Cardiac septum (tissue), 1 donor: ENCODE measurements around the gene CEACAM6. TPM values are rescaled to one million over a fixed set of nuclear protein-coding genes. Genes with fewer than 3 reads are reported as not detected.

Source experiments
- total RNA-seq: library from RNA; stranded (reverse); fragmentation: NEBNext Ultra II Directional; extraction: Animal tissue kit (Norgen Biotek cat#: 25700); gene quantifications from one replicate; pipeline ENCODE4 v1.2.1, GENCODE V29; 2021
- donor health status: DM: no; HTN: no; CAD: no.

CEACAM6 gene
- total RNA-seq, 1 donor from 2014 or later = 0.16 TPM

Other genes starting within 250 kb of the CEACAM6 start
- 0.27 TPM for gene CEACAM21, start 179.4 kb upstream of the CEACAM6 start, total RNA-seq
- gene CEACAM4, start 128.5 kb upstream of the CEACAM6 start, total RNA-seq = 0.51 TPM
- gene CEACAM7, start 67.3 kb upstream of the CEACAM6 start, total RNA-seq = not detected
- gene CEACAM5, start 46.9 kb upstream of the CEACAM6 start, total RNA-seq = 0.19 TPM
- gene CEACAM3, start 41.1 kb downstream of the CEACAM6 start, total RNA-seq = 0.97 TPM
- not detected for gene LYPD4, start 89.2 kb downstream of the CEACAM6 start, total RNA-seq
- not detected for gene DMRTC2, start 89.5 kb downstream of the CEACAM6 start, total RNA-seq
- gene RPS19, start 104.7 kb downstream of the CEACAM6 start, total RNA-seq = 548 TPM
- gene CD79A, start 121.7 kb downstream of the CEACAM6 start, total RNA-seq = not detected
- 37.9 TPM for gene ARHGEF1, start 127.7 kb downstream of the CEACAM6 start, total RNA-seq
- gene ERFL, start 172.9 kb downstream of the CEACAM6 start, total RNA-seq = not detected
- 92.0 TPM for gene RABAC1, start 203.8 kb downstream of the CEACAM6 start, total RNA-seq
- gene ATP1A3, start 238.7 kb downstream of the CEACAM6 start, total RNA-seq = 242 TPM